GM18505 (cell line): ENCODE data around the gene IAH1.
"Not testable (repeated sequence)": the region's sequence is repeated elsewhere in the genome, so short reads cannot be mapped to it uniquely, and the experiment has no call there.

ENCODE experiments used
- ATAC-seq: cut with Tn5 transposase; IDR thresholded peaks from one replicate; pipeline ENCODE4 v1.9.1; 2021; ENCODE audit not compliant: unreplicated experiment
- POLR2A ChIP-seq: IDR thresholded peaks from 4 replicates; pipeline ENCODE4 v1.6.1; 2011; ENCODE audit warnings: borderline replicate concordance; ENCODE audit not compliant: insufficient read depth, insufficient read length; ENCODE audit errors: extremely low read depth

The IAH1 gene

GRCh38 chr2:9488583-9489547 lies 14.5 kb downstream of the IAH1 start:
- no peak for TF ChIP-seq POLR2A
- ATAC-seq: no peak

- ATAC-seq: no peak
- TF ChIP-seq POLR2A: no peak
These were observed 16.4 kb downstream of the IAH1 start for GRCh38 chr2:9490789-9491188.

GRCh38 chr2:9492927-9493326 lies 18.6 kb downstream of the IAH1 start:
- TF ChIP-seq POLR2A: no peak
- ATAC-seq: no peak

- ATAC-seq: no peak
- no peak for TF ChIP-seq POLR2A
These were observed 19.1 kb downstream of the IAH1 start for GRCh38 chr2:9493478-9493877.

GRCh38 chr2:9494081-9494480 lies 19.7 kb downstream of the IAH1 start:
- no peak for ATAC-seq
- no peak for TF ChIP-seq POLR2A

GRCh38 chr2:9497017-9497416 lies 22.7 kb downstream of the IAH1 start:
- no peak for TF ChIP-seq POLR2A
- no peak for ATAC-seq

GRCh38 chr2:9498210-9498609 lies 23.9 kb downstream of the IAH1 start:
- ATAC-seq: no peak
- TF ChIP-seq POLR2A: no peak

GRCh38 chr2:9508931-9509330 lies 34.6 kb downstream of the IAH1 start:
- TF ChIP-seq POLR2A: no peak
- no peak for ATAC-seq

GRCh38 chr2:9513946-9514345 lies 39.6 kb downstream of the IAH1 start:
- ATAC-seq: not testable (repeated sequence)

GRCh38 chr2:9517118-9517782 lies 42.9 kb downstream of the IAH1 start:
- ATAC-seq: no peak
- no peak for TF ChIP-seq POLR2A

GRCh38 chr2:9518163-9518562 lies 43.8 kb downstream of the IAH1 start:
- TF ChIP-seq POLR2A: no peak
- ATAC-seq: no peak

GRCh38 chr2:9518780-9519179 lies 44.4 kb downstream of the IAH1 start:
- ATAC-seq: no peak
- no peak for TF ChIP-seq POLR2A

GRCh38 chr2:9519250-9519649 lies 44.9 kb downstream of the IAH1 start:
- no peak for TF ChIP-seq POLR2A
- ATAC-seq: no peak

GRCh38 chr2:9524291-9524690 lies 49.9 kb downstream of the IAH1 start:
- no peak for TF ChIP-seq POLR2A
- ATAC-seq: no peak

GRCh38 chr2:9525266-9525665 lies 50.9 kb downstream of the IAH1 start:
- ATAC-seq: no peak
- no peak for TF ChIP-seq POLR2A
